NCI-H146 treated with DMSO at 0.1 percent for 48 hours (cell line): ENCODE data around the gene DNAH3.
"Not testable (repeated sequence)": the region's sequence is repeated elsewhere in the genome, so short reads cannot be mapped to it uniquely, and the experiment has no call there.

ENCODE experiments used
- DNase-seq: peaks from one replicate; lab custom pipeline; 2025; ENCODE audit not compliant: unreplicated experiment; lab: John Stamatoyannopoulos, UW

DNAH3 gene

GRCh38 chr16:21126518-21126917 lies 24.1 kb downstream of the DNAH3 start:
- DNase-seq: no peak

GRCh38 chr16:21125191-21125590 lies 25.5 kb downstream of the DNAH3 start:
- DNase-seq: no peak

- no peak for DNase-seq
Observed at GRCh38 chr16:21120976-21121520, 29.6 kb downstream of the DNAH3 start.

GRCh38 chr16:21117567-21117966 lies 33.1 kb downstream of the DNAH3 start:
- DNase-seq: no peak

GRCh38 chr16:21116148-21116693 lies 34.4 kb downstream of the DNAH3 start:
- no peak for DNase-seq

GRCh38 chr16:21115551-21115950 lies 35.1 kb downstream of the DNAH3 start:
- DNase-seq: not testable (repeated sequence)

GRCh38 chr16:21103941-21104860 lies 46.4 kb downstream of the DNAH3 start:
- DNase-seq: peak; percentile 40

GRCh38 chr16:21101631-21102420 lies 48.8 kb downstream of the DNAH3 start:
- no peak for DNase-seq

GRCh38 chr16:21100447-21100846 lies 50.2 kb downstream of the DNAH3 start:
- DNase-seq: no peak

- DNase-seq: no peak
Observed at GRCh38 chr16:21097151-21097550, 53.5 kb downstream of the DNAH3 start.

- not testable (repeated sequence) for DNase-seq
Observed at GRCh38 chr16:21094719-21095118, 55.9 kb downstream of the DNAH3 start.

- DNase-seq: no peak
Observed at GRCh38 chr16:21092951-21093350, 57.7 kb downstream of the DNAH3 start.

GRCh38 chr16:21088646-21089538 lies 61.8 kb downstream of the DNAH3 start:
- DNase-seq: no peak

GRCh38 chr16:21088143-21088542 lies 62.5 kb downstream of the DNAH3 start:
- no peak for DNase-seq

GRCh38 chr16:21084631-21085225 lies 65.9 kb downstream of the DNAH3 start:
- DNase-seq: no peak

GRCh38 chr16:21083729-21084268 lies 66.8 kb downstream of the DNAH3 start:
- peak; percentile 3 for DNase-seq

- DNase-seq: no peak
Observed at GRCh38 chr16:21081329-21081728, 69.3 kb downstream of the DNAH3 start.

- DNase-seq: no peak
Observed at GRCh38 chr16:21078563-21078962, 72.1 kb downstream of the DNAH3 start.

- no peak for DNase-seq
Observed at GRCh38 chr16:21076186-21076883, 74.3 kb downstream of the DNAH3 start.
